Activated B cell treated with CpG ODN at 0.5 μM for 24 hours (primary cell): ENCODE measurements around the gene OMP. TPM values are rescaled to one million over a fixed set of nuclear protein-coding genes. Genes with fewer than 3 reads are reported as not detected.

Experiments used
- ATAC-seq: fragments of 200-7000 bp; cut with Tn5 transposase; one replicate; pipeline ENCODE4 v1.10.0; 2021; ENCODE audit warnings: low read depth, mild to moderate bottlenecking, moderate library complexity
- CTCF ChIA-PET: fragments of 350-600 bp; sonication (Branson Sonifier 250); formaldehyde crosslinking; loops from one replicate; lab custom pipeline; 2021; ENCODE audit warnings: antibody characterized with exemption; lab: Charles Lee
- POLR2A ChIA-PET: fragments of 350-600 bp; sonication (Branson Sonifier 250); formaldehyde crosslinking; loops from one replicate; lab custom pipeline; 2021; ENCODE audit warnings: antibody characterized with exemption; lab: Charles Lee
- DNase-seq: peaks from one replicate; pipeline ENCODE4 v3.0.0; 2022
- H3K27ac Mint-ChIP-seq: one replicate; pipeline ENCODE4 v1.8.0; 2020; ENCODE audit warnings: mixed read lengths
- H3K27me3 Mint-ChIP-seq: one replicate; pipeline ENCODE4 v1.8.0; 2021; ENCODE audit warnings: mixed read lengths
- H3K36me3 Mint-ChIP-seq: one replicate; pipeline ENCODE4 v1.8.0; 2021; ENCODE audit warnings: low read depth, mixed read lengths
- H3K4me1 Mint-ChIP-seq: one replicate; pipeline ENCODE4 v1.8.0; 2021; ENCODE audit warnings: mixed read lengths
- H3K4me3 Mint-ChIP-seq: one replicate; pipeline ENCODE4 v1.8.0; 2020; ENCODE audit warnings: mild to moderate bottlenecking, mixed read lengths
- H3K9me3 Mint-ChIP-seq: one replicate; pipeline ENCODE4 v1.8.0; 2020; ENCODE audit warnings: mixed read lengths
- intact Hi-C: fragments of 100-400 bp; cut with micrococcal nuclease; formaldehyde crosslinking; loops from one replicate; pipeline ENCODE4 v1.15.1; 2024
- total RNA-seq: library from RNA; stranded (reverse); gene quantifications from 2 replicates; pipeline ENCODE4 v1.2.3, GENCODE V29; 2022
- TF ChIP-seq, protein P1 (sequence below): fragments of 200-600 bp; IDR thresholded peaks from one replicate; pipeline ENCODE4 v1.8.0; 2022; ENCODE audit warnings: antibody characterized with exemption, mild to moderate bottlenecking

OMP gene
- total RNA-seq, 1 donor from 2014 or later, result not detected

DNA sequence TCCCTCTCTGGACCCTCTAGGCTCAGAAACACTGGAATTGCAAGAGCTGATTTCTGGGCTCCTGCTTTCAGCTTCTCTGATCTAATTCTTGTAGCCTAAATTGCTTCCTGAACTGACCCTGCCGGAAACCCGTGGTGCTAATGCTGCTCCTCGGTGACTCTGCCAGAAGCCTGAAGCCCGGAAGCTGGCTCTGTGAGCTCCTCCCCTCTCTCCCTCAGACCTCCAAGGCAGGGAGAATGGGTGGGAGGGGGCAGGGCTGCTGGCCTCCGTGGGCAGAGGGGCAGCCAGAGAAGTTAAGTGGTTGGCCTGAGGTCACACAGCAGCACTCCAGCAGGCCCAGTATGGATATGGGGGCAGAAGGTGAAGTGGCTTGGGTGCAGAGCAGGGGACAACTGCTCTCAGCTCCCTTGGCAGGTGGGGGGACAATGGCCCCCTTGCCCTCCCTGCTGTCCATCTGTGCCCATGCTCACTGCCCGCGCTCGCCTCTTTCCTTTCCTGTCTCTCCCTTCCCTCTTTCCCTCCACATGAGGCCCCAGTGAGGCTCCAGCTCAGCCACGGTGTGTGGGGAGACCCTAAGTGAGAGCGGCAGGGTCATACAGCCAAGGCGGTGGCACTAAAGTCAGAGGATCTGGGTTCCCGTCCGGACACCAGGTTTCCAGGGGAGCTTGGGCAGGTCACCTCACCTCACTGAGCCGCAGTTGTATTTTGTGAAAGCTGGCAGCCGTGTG is 19.6 kb upstream of the OMP start:
- POLR2A ChIA-PET, result no interaction called here
- intact Hi-C loops, result no loop called here
- Mint-ChIP-seq H3K27me3 (no peaks in the 10 kb centered on the region), H3K4me1 (peaks cover 9% of the 10 kb centered on the region), H3K27ac (no peak overlapping the region), H3K4me3 (no peak overlapping the region), H3K9me3 (peaks cover 6% of the 10 kb centered on the region), H3K36me3 (no peaks in the 10 kb centered on the region)
- DNase-seq, result no peak
- no peak for ATAC-seq
- CTCF ChIA-PET, result interaction anchor here (0.9 to 1.1 kb wide), 2 partner anchors 8 to 11 kb away, joined by 3 read pairs; no protein-coding TSS in a partner anchor
- TF ChIP-seq, protein P1, sequence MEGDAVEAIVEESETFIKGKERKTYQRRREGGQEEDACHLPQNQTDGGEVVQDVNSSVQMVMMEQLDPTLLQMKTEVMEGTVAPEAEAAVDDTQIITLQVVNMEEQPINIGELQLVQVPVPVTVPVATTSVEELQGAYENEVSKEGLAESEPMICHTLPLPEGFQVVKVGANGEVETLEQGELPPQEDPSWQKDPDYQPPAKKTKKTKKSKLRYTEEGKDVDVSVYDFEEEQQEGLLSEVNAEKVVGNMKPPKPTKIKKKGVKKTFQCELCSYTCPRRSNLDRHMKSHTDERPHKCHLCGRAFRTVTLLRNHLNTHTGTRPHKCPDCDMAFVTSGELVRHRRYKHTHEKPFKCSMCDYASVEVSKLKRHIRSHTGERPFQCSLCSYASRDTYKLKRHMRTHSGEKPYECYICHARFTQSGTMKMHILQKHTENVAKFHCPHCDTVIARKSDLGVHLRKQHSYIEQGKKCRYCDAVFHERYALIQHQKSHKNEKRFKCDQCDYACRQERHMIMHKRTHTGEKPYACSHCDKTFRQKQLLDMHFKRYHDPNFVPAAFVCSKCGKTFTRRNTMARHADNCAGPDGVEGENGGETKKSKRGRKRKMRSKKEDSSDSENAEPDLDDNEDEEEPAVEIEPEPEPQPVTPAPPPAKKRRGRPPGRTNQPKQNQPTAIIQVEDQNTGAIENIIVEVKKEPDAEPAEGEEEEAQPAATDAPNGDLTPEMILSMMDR, result no peak

DNA sequence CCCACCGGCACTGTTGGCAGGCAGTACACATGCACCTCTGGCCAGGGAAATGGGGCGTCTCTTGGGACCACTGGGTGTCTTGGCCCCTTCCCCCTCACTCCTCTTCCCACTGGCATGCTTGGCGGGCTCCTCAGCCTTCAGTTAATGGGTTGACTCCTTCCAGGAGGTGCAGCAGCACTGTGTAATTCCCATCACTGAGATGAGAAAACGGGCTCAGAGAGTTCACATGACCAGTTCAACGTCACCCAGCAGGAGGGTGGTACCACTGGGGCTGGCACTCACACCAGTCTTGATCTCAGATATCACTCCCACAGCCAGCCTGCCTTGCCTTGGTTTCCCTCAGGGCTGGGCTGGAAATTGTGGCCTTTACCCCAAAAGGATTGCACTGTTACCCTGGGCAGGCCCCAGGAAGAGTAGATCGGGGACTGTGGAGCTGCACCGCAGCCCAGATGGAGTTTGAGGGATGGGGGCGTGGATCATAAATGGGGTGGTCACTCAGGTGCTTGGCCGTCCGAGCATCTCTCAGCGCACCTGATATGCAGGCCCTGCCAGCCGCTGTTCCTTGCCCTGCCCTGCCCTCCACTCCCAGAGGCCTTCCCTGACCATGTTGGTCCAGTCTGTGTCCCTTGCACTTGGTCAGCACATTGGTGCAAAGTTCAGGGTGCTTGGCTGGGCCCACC is 18.9 kb upstream of the OMP start:
- ChIA-PET CTCF (interaction anchor here (1.1 kb wide), 1 partner anchor 10 kb away, joined by 3 read pairs; no protein-coding TSS in a partner anchor), POLR2A (no interaction called here)
- DNase-seq (no peak), ATAC-seq (no peak)
- H3K4me3 Mint-ChIP-seq, result no peak overlapping the region
- TF ChIP-seq, protein P1, result no peak
- H3K27me3 Mint-ChIP-seq, result no peaks in the 10 kb centered on the region
- peaks cover 9% of the 10 kb centered on the region for H3K4me1 Mint-ChIP-seq
- no peak overlapping the region for H3K27ac Mint-ChIP-seq
- peaks cover 2% of the 10 kb centered on the region for H3K9me3 Mint-ChIP-seq
- intact Hi-C loops, result no loop called here
- no peaks in the 10 kb centered on the region for H3K36me3 Mint-ChIP-seq

DNA sequence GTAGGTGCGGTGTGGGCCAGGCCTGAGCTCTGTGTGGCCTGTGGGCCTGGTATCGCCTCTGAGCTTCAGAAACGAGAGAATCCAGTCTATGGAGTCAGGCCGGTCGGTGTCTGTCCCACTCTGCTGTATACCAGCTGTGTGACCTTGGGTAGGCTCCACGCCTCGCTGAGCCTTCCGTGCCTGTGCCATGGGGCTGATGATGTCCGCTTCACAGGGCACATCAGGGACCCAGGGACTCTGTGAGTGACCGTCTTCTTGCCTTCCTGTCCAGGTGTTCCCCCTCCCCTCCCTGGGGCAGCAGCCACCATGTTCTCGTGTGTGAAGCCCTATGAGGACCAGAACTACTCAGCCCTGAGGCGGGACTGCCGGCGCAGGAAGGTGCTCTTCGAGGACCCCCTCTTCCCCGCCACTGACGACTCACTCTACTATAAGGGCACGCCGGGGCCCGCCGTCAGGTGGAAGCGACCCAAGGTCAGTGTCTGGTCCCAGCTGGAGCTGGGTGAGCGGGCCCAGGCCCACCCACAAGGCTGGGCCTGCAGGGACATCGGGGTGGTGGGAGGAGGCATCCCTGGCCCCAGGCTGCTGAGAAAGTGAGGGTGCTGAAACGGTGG is 18.0 kb upstream of the OMP start:
- Mint-ChIP-seq H3K4me3 (no peak overlapping the region), H3K36me3 (no peaks in the 10 kb centered on the region), H3K9me3 (no peaks in the 10 kb centered on the region), H3K4me1 (peaks cover 9% of the 10 kb centered on the region), H3K27ac (no peak overlapping the region), H3K27me3 (no peaks in the 10 kb centered on the region)
- intact Hi-C loops, result no loop called here
- ChIA-PET CTCF (interaction anchor here (1.1 kb wide), 1 partner anchor 9 kb away, joined by 3 read pairs; no protein-coding TSS in a partner anchor), POLR2A (no interaction called here)
- ATAC-seq (no peak), DNase-seq (no peak)
- TF ChIP-seq, protein P1, result no peak

DNA sequence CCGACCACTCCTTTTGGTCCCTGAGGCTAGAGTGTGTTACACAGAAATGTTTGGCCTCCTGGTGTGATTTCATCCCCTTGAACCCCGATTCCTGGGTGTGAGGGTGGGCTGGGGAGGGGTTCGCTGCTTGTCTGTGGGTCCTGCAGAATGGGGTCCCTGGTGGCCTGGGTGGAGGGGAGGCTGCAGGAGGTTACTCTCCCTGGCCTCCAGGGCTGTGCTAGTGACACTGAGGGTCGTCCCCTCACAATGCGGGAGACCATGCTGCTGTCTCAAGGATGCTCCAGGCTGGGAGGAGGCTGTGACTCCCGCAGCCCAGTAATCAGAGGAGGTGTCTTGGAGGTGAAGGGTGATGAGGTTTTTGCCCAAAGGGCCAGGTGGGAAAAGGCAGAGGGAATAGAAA is 17.0 kb upstream of the OMP start:
- H3K27me3 Mint-ChIP-seq, result no peaks in the 10 kb centered on the region
- TF ChIP-seq, protein P1, result no peak
- no peak overlapping the region for H3K4me3 Mint-ChIP-seq
- POLR2A ChIA-PET, result no interaction called here
- no peak overlapping the region for H3K27ac Mint-ChIP-seq
- peaks cover 8% of the 10 kb centered on the region for H3K4me1 Mint-ChIP-seq
- CTCF ChIA-PET, result no interaction called here
- ATAC-seq (no peak), DNase-seq (no peak)
- no peaks in the 10 kb centered on the region for H3K36me3 Mint-ChIP-seq
- H3K9me3 Mint-ChIP-seq, result no peaks in the 10 kb centered on the region
- intact Hi-C loops, result no loop called here
